Stimulated activated CD4-positive, alpha-beta T cell treated with anti-CD3 and anti-CD28 coated beads, Interleukin-15, amount 100 ng/mL, for 48 hours (primary cell): Measurements from ENCODE around the gene ANKS1B.
"Not testable (repeated sequence)": the region's sequence is repeated elsewhere in the genome, so short reads cannot be mapped to it uniquely, and the experiment has no call there.

Experiments
- DNase-seq, 2 donors: peaks; one replicate each; pipeline ENCODE4 v3.0.0-alpha.2; 2020; ENCODE audit warnings: low read depth in 2 of 2

Gene ANKS1B

GRCh38 chr12:99984271-99985128 lies at the start of gene ANKS1B:
Gene ANKS1B (minus strand): TSS chr12:99984936. CDS start chr12:99984237, 699 bp downstream.
- DNase-seq: no peak

GRCh38 chr12:100031836-100032235 lies 47.1 kb upstream of the ANKS1B start:
- DNase-seq: no peak

GRCh38 chr12:100027671-100028070 lies 42.9 kb upstream of the ANKS1B start:
- DNase-seq: no peak

GRCh38 chr12:100026241-100026640 lies 41.5 kb upstream of the ANKS1B start:
- no peak for DNase-seq

GRCh38 chr12:100024974-100025555 lies 40.3 kb upstream of the ANKS1B start:
- no peak for DNase-seq

GRCh38 chr12:100020370-100020769 lies 35.6 kb upstream of the ANKS1B start:
- DNase-seq: no peak

GRCh38 chr12:100017056-100017455 lies 32.3 kb upstream of the ANKS1B start:
- DNase-seq: no peak

- DNase-seq: not testable (repeated sequence)
Measured at GRCh38 chr12:100016304-100016703, 31.6 kb upstream of the ANKS1B start.

GRCh38 chr12:100005846-100006245 lies 21.1 kb upstream of the ANKS1B start:
- not testable (repeated sequence) for DNase-seq

GRCh38 chr12:99997806-99998205 lies 13.1 kb upstream of the ANKS1B start:
- no peak for DNase-seq

- no peak for DNase-seq
Measured at GRCh38 chr12:99996095-99996494, 11.4 kb upstream of the ANKS1B start.

- no peak for DNase-seq
Measured at GRCh38 chr12:99985631-99986030, 895 bp upstream of the ANKS1B start.

- no peak for DNase-seq
Measured at GRCh38 chr12:99985129-99985570, 414 bp upstream of the ANKS1B start.

- DNase-seq: no peak
Measured at GRCh38 chr12:99983456-99984258, 1.1 kb downstream of the ANKS1B start.

- no peak for DNase-seq
Measured at GRCh38 chr12:99981639-99982190, 3.0 kb downstream of the ANKS1B start.

GRCh38 chr12:99979471-99979870 lies 5.3 kb downstream of the ANKS1B start:
- DNase-seq: no peak

GRCh38 chr12:99978152-99978551 lies 6.6 kb downstream of the ANKS1B start:
- DNase-seq: no peak

- no peak for DNase-seq
Measured at GRCh38 chr12:99977550-99977949, 7.2 kb downstream of the ANKS1B start.

- no peak for DNase-seq
Measured at GRCh38 chr12:99976762-99977161, 8.0 kb downstream of the ANKS1B start.

GRCh38 chr12:99975321-99975720 lies 9.4 kb downstream of the ANKS1B start:
- no peak for DNase-seq

GRCh38 chr12:99974146-99974545 lies 10.6 kb downstream of the ANKS1B start:
- no peak for DNase-seq

GRCh38 chr12:99966429-99966828 lies 18.3 kb downstream of the ANKS1B start:
- DNase-seq: no peak
